KG1 (cell line): Measurements from ENCODE around the gene TSC1.

Source experiments
- DNase-seq: peaks from one replicate; lab custom pipeline; 2025; lab: John Stamatoyannopoulos, UW

Gene TSC1

DNA sequence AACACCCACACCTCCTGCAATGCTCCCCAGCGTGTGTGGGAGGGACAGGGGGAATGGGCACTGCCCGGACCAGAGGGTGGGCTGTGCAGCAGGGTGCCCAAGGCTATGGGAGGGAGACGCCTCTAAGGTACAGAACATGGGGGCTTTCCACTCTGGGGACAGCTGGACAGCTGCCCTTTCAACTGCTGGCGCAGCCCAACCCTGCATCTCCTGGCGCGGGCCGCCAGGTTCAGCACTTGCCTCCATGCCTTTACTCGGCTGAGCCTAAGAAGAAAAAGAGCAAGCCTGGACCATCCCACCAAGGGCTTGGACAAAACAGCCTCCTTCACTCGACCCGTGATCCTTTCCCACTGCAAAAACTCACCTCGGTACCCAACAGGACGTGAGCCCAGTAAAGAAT is 81.3 kb downstream of the TSC1 start:
- no peak for DNase-seq

DNA sequence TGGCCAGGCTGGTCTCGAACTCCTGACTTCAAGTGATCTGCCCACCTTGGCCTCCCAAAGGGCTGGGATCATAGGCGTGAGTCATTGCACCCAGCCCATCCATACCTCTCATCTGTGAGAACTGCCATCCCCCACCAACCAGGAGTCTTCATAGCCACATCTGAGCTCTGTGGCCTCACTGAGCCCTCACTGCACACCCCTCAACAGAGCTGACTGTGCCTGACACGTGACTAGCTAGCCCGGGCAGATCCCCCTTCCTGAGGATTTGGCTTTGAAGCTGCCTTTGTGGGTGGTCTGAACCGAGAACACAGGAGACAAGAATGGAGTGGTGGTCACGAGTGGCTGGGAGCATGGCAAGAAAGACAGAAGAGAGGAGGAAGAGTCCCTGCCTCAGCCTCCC is 81.9 kb downstream of the TSC1 start:
- no peak for DNase-seq

DNA sequence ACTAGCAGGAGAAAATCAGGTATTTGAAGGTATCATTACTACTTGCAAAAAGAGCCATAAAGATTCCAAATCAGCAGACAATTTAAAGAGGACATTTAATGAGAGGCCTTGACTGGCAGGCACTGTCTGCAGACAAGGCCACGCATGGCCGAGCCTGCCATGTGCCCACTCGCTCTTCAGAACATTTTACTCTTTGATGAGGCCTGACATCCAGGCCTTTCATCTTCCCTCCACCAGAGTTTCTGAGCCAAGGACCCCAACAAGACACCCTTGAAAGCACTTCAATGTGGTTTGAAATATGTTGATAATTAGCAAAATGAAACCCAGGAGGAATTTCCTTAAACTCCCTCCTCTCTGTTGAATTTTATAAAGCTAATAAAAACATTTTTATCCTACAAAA is 82.8 kb downstream of the TSC1 start:
- no peak for DNase-seq

DNA sequence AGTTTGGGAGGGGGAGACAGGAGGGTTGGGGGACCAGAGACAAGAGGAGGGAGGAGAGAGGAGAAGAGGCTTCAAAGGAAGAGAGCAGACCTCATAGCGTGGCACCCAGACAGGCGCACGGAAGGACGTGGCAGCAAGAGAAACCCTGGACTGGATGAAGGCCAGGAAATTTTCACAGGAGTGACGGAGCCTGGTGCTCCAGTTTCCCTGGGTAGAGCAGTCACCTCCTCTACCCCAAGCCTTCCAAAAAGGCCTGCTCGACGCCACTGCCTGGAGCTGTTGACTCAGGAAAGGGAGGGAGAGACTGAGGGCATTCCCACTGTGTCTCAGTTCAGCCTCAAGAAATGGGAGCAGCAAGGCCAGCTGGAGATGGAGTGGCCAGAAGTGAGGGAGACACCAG is 85.7 kb downstream of the TSC1 start:
- no peak for DNase-seq

DNA sequence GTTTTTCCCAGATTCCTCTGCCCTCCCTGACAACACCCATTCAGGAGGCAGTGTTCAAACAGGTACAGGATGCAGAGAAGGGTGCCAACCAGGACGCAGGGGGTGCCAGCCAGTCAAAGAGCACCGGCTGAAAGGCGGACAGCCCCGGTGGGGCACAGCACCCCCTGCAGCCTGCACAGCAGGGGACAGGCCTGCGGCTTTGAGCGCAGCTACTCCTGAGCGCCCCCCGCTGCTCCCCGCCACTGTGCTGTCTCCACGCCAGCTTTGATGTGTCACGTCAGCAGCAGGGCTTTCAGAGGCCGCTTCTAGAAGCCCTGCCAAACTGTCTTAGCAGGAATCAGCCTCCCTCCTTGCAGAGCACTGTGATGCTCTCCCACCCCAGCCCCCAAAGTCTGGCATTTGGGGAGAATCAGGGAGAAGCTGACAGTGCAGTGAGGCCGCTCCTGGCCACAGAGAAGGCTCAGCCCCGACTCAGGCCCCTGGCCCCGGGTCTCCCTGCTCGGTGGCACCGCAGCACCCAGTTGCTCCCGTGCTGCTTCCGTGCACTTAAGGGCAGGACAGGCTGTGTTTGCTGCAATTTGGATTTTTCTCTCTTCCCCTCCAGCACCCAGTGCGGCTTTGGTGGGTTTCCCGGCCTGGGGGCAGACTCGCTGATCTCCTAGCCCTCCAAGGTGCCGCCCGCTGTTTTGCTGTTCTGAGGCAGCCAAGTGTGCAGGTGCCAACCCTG is 86.6 kb downstream of the TSC1 start:
- DNase-seq, result no peak

DNA sequence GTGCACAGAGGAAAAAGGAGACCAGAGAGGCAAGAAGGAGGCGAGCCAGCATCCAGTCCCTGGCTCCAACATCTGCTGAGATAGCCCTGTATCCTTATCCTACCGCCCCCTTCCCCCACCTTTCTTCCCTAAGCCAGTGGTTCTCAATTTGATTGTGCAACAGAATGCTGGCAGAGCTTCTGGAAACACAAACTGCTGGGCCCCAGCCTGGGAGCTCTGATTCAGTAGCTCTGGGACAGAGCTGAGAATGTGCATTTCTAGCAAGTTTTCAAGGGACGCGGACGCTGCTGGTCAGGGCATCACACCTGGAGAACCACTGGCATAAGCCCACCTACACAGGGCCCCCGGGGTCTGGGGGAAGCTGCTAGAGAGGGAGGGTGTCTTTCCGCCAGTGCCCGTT is 87.4 kb downstream of the TSC1 start:
- DNase-seq, result no peak

DNA sequence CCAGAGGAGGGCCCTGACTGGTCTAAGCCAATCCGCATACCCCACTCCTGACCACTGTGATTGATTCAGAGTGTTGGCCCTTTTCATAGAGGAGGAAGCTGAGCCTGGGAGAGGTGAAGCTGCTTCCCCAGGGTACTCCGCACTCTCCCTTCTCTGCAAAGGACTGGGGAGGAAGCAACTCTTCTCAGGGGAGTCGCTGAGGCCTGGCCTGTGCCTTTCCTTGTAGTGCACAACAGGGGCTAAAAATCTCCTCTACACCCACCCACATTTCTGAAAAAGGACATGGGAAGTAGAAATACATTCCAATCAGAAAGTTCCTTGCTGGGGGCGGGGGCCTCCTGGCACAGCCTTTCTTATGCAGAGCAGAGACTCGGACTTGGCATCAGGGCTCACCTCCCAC is 88.5 kb downstream of the TSC1 start:
- no peak for DNase-seq

DNA sequence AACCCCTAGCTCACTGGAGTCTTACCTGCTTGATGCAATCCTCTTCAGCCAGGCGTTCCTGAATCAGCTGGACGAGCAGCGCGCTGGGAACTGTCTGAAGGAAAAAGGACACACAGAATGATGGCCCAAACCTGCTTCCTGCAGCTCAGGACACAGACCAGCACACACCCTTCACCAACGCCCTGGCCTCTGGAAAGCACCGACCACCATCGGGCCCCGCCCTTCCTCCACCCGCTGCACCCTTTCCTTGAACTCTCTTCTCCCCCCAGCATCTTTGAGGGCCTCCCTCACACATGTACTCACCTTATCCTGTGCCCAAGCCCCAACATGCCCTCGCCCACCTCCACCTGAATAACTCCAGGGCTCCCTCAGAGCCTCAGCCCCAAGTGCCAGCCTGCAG is 89.6 kb downstream of the TSC1 start:
- DNase-seq, result no peak

DNA sequence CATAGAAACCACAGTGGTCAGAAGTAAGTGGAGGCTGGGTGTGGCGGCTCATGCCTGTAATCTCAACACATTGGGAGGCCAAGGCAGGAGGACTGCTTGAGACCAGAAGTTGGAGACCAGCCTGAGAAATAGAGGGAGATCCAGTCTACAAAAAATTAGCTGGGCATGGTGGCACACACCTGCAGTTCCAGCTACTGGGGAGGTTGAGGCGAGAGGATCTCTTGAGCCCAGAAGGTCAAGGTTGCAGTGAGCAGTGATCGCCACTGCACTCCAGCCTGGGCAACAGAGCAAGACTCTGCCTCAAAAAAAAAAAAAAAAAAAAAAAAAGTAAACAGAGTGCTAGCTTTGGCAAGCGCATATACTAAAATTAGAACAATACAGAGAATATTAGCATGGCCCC is 90.9 kb downstream of the TSC1 start:
- no peak for DNase-seq

DNA sequence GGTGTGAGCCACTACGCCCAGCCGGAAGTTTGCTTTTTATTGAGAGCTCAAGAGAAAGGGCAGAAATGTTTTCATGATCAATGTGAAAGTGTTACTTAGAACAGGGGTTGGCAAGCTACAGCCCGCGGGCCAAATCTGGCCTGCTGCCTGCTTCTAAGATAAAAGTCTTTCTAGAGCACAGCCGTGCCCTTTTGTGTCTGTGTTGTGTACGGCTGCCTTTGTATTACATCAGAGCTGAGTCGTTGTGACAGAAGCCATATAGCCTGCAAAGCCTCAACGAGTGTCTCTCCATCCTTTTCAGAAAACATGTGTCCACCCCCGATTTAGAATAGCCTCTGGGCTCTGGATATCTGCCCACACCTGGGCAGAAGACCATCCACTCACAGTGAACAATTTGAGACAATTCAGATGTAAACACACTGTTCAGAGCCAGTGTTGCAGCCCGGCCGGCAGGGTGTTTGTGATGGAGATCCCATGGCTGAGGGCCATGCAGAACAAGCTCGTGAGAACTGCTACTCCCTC is 95.2 kb downstream of the TSC1 start:
- DNase-seq, result no peak

DNA sequence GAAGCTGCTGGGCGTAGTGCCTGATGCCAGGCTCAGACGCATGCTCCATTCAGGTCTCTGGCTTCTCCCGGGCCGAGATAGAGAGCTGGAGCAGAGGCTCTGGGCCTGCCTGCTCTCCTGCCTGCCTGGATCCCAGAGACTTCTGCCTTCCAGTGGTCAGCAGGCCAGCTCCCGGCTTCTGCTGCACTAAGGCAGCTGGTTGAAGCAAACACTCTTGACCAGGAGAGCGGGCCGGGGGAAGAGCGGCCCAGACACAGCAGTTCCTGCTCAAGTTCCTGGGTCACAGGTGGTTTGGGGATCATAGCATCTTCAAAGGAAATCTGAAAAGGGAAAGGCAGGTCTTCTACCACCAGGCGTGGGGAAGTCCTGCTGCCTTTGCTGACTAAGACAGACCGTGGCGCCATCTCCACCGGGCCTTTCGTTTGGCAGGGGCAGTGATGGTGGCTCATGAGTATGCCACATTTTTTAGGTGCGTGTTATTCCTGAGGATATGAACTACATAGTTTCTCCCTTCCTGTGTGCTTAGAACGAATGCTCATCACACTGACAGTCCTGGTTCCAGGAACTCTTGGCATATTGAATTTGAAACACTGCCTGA is 97.4 kb downstream of the TSC1 start:
- no peak for DNase-seq

DNA sequence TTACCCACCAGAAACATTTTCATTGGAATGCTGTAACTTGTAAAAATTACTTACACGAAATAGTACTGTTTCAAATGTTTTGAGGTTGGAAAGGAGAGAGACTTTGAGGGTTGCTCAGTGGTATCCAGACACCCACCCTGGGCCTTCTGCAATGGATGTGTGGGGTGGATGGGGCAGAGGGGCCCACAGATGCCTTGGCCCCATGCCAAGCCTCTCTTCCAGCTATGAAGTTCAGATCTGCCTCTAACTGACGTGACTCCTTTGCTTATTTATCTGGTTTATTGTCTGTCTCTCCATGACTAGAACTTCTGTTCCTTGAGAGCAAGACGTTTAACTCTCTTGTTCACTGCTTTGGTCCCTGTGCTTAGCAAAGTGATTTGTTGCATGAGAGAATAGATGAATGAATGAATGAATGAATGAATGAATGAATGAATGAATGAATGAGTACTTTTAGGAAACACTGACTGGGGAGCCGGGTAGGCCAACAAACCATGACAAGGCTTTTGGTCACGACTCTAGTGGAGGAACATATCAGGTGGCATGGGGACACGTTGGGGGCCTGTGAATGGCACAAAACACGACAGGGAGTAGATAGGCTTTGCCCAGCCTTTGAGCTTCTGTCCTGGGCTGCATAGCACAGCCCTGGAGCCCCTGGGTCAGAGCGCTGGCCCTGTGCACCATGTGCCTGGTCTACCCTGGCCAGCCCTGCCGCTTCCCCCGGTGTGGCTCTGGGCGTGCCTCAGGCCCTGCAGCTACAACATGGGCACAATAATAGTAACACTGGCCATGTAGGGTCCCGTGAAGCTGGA is 98.1 kb downstream of the TSC1 start:
- no peak for DNase-seq

DNA sequence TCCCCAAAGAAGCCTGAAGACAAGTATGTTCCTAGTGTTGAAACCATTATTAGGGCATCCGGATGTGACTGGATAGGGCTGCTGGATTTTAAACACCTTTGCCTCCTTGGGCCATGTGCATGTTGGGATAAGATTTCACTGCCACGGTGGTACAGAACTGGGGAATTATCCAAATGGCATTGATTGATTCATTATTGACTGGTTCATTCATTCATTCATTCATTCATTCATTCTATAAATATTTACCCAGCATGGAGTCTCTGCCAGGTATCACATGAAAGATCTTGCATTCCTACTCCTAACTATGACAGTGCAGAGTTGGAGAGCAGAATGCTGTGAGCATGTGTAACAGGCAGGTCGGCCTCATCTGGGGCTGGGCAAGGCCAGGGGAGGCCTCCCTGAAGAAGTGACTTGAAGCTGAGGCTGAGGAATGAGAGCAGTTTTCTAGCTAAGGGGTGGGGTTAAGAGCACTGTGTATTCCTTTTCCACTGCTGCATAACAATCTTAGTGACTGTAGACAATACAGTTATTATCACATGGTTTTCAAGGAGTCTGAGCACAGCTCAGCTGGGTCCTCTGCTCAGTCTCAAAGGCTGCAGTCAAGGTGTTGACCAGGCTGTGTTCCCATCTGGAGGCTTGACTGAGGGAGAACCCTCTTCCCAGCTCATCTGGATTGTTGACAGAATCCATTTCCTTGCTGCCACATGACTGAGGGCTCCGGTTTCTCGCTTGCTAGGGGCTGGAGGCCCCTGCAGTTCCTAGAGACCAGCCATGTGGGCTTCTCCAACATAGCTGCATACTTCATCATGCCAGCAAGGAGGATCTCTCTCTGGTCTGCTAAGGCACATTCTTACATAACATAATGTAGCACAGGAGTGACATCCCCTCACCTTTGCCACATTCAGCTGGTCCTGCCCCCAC is 102.0 kb downstream of the TSC1 start:
- no peak for DNase-seq
